ENCODE data around the gene GALE. TPM values are rescaled to one million over a fixed set of nuclear protein-coding genes. Genes with fewer than 3 reads are reported as not detected.

The GALE gene
- polyA plus RNA-seq, 2 of the 4 experiments (the other 2 are of a cell fraction) = 38.9 to 46.9 TPM

DNA sequence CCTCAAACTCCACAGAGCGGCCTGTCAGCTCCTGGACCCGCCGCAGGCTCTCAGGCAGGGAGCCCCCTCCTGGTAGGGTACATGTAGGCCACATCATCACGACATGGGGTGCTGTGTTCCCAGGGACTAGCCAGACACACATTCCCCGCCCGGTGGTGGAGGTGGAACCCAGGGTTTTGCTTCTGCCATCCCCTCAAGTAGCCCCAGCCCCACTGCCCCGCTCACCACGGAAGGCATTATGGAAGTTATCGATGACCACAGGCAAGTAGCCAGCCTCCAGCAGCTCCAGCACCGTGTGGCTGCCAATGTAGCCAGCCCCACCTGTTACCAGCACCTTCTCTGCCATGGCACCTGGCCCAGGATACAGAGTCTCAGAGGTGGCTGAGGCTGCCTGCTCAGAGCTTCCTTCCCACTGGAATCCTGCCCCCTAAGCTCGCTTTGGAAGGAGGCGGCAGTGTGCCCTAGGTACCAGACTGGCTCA, 1.9 kb downstream of the GALE start:
- peak in 1 of 2 experiments; percentile 31 for DNase-seq (ENCODE audit: low read depth in 1 of 2, low spot score in 1 of 2)
- ChIA-PET CTCF (interaction anchor here (0.6 to 3.3 kb wide), 7 partner anchors 11 to 257 kb away, joined by 3 to 19 read pairs (median 5); no protein-coding TSS in a partner anchor), POLR2A (interaction anchor here (4.2 kb wide), 1 partner anchor 8 kb away, joined by 19 read pairs; the partner anchor contains the start of gene LYPLA2)
- Histone ChIP-seq H3K4me2 (peak overlapping the region; percentile 89), H3K9me3 (no peaks in the 10 kb centered on the region), H3K27ac (peak overlapping the region; percentile 89 to 99), H3K4me3 (peak overlapping the region; percentile 72; the same call in 2 of the 3 replicates), H3K4me1 (peaks cover 16% of the 10 kb centered on the region)
- FAIRE-seq = no peak
- 91% methylated on average over 4 of the region's 12 CpGs for WGBS (ENCODE audit: missing lambda C conversion rate)
- ATAC-seq = no peak
- TF ChIP-seq HOXB13 (CRISPR knock-in tag; IDR thresholded peaks at IDR 0.05; ENCODE audit: low read depth) (no peak), RFX5 (IDR thresholded peaks at IDR 0.05) (no peak), NR3C1 (IDR thresholded peaks at IDR 0.05) (no peak), FOSB (CRISPR knock-in tag; IDR thresholded peaks at IDR 0.05) (no peak), HDAC2 (IDR thresholded peaks at IDR 0.05) (no peak), PHF8 (IDR thresholded peaks at IDR 0.05; ENCODE audit: borderline replicate concordance, low read depth) (no peak), EHMT2 (IDR thresholded peaks at IDR 0.05; ENCODE audit: low read depth) (no peak), KDM1A (IDR thresholded peaks at IDR 0.05; ENCODE audit: low read depth) (no peak), POLR2AphosphoS2 (conservative IDR thresholded peaks at IDR 0.05; ENCODE audit: low read length) (no peak), EHF (CRISPR knock-in tag; IDR thresholded peaks at IDR 0.05) (no peak)

DNA sequence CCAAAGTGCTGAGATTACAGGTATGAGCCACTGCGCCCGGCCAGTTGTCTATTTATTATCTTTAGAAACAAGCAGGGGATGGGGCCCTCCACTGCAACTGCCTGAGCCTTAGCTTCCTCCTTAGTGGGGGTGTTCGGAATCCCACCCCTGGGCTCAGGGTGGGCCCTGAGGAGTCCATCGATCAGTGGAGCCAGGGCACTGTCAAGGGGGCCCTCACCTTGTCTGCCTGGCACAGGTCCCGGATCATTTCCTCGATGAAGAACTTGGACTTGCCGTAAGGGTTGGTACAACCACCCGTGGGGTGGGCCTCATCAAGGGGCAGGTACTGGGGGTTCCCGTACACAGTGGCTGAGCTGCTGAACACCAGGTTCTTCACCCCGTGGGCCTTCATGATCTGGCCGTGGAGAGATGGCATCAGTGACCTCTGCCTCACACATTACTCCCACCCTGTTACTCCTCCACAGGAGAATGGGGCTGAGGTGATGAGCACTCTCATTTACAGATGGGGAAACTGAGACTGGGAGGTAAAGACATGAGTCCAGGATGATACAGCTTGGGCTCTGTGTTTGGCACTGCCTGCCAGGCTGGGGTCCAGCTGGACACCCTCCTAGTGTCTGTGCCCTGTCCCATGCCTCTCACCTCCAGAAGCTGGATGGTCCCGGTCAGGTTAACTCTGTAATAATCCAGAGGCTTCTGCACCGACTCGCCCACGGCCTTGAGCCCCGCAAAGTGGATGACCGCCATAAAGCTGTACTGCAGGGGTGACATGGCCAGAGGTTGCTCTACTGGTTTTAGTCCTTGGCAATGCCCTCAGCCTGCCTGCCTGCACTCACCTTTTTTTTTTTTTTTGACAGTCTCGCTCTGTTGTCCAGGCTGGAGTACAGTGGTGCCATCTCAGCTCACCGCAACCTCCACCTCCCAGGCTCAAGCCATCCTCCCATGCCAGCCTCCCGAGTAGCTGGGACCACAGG, 2.8 kb downstream of the GALE start:
- CTCF ChIA-PET = interaction anchor here (0.6 to 3.3 kb wide), 9 partner anchors 8 to 594 kb away, joined by 3 to 19 read pairs (median 5); no protein-coding TSS in a partner anchor
- Histone ChIP-seq H3K27ac (peak overlapping the region in 1 of 2 experiments; percentile 99; a peak in 1 of 6 replicates), H3K4me2 (no peak overlapping the region), H3K4me3 (no peak overlapping the region), H3K9me3 (no peaks in the 10 kb centered on the region), H3K4me1 (peaks cover 25% of the 10 kb centered on the region)
- WGBS (ENCODE audit: missing lambda C conversion rate) = 94% methylated on average over 15 of the region's 20 CpGs
- no peak for FAIRE-seq
- DNase-seq (ENCODE audit: low read depth in 1 of 2, low spot score in 1 of 2) = no peak
- no peak for ATAC-seq
- POLR2A ChIA-PET = interaction anchor here (1.0 kb wide), 1 partner anchor 20 kb away, joined by 3 read pairs; the partner anchor contains the start of gene PITHD1
- TF ChIP-seq BHLHE40 (IDR thresholded peaks at IDR 0.05; ENCODE audit: low read depth, low read length) = no peak
- TF ChIP-seq, protein P1, sequence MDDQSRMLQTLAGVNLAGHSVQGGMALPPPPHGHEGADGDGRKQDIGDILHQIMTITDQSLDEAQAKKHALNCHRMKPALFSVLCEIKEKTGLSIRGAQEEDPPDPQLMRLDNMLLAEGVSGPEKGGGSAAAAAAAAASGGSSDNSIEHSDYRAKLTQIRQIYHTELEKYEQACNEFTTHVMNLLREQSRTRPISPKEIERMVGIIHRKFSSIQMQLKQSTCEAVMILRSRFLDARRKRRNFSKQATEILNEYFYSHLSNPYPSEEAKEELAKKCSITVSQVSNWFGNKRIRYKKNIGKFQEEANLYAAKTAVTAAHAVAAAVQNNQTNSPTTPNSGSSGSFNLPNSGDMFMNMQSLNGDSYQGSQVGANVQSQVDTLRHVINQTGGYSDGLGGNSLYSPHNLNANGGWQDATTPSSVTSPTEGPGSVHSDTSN (IDR thresholded peaks at IDR 0.05) = no peak
- no peak for TF ChIP-seq MAFK (IDR thresholded peaks at IDR 0.05; ENCODE audit: partially characterized antibody)
- TF ChIP-seq NPAS2 (CRISPR knock-in tag; IDR thresholded peaks at IDR 0.05; ENCODE audit: borderline replicate concordance) = no peak
- TF ChIP-seq JUNB (IDR thresholded peaks at IDR 0.05) = no peak
- no peak for TF ChIP-seq CHD2 (IDR thresholded peaks at IDR 0.05; ENCODE audit: low read length, partially characterized antibody)
- TF ChIP-seq PHF8 (IDR thresholded peaks at IDR 0.05; ENCODE audit: borderline replicate concordance, low read depth) = no peak
- no peak for TF ChIP-seq ZFP36 (IDR thresholded peaks at IDR 0.05; ENCODE audit: borderline replicate concordance, partially characterized antibody)
- TF ChIP-seq FOSL2 (IDR thresholded peaks at IDR 0.05) = no peak
- TF ChIP-seq FOSL2 (CRISPR knock-in tag; IDR thresholded peaks at IDR 0.05) = no peak
- TF ChIP-seq SREBF2 (IDR thresholded peaks at IDR 0.05) = no peak

DNA sequence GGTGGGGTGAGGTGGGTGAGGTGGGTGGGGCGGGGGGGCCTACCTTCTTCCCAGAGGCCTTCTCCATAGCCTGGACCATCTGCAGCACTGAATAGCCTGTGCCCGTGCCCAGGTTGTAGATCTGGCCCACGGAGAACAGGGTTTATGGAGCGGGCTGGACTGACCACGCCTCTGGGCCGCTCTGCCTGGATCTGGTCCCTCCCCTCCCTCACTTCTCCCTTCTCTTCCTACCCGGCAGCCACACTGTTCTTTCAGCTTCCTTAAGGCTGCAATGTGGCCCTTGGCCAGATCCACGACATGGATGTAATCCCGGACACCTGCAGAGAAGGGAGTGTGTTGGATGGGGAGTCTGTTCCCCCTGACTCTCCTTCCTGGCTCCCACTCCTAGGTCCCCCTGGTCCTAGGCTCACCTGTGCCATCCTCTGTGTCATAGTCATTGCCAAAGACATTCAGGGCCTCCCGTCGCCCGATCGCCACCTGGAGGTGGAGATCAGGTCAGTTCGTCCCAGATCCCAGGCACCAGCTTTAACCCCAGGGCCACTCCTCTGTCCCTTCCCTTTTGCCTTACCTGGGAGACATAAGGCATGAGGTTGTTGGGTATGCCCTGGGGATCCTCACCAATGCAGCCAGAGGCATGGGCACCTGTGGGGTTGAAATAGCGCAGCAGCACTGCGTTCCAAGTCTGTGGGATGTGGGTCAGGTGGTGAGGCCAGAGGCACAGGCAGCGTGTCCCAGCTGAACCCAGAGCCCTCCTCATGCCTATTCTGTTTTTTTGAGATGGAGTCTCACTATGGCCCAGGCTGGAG, 3.9 kb downstream of the GALE start:
- ATAC-seq (no peak), DNase-seq (ENCODE audit: low read depth in 1 of 2, low spot score in 1 of 2) (no peak), FAIRE-seq (no peak)
- TF ChIP-seq, protein P2, sequence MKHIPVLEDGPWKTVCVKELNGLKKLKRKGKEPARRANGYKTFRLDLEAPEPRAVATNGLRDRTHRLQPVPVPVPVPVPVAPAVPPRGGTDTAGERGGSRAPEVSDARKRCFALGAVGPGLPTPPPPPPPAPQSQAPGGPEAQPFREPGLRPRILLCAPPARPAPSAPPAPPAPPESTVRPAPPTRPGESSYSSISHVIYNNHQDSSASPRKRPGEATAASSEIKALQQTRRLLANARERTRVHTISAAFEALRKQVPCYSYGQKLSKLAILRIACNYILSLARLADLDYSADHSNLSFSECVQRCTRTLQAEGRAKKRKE (CRISPR knock-in tag; IDR thresholded peaks at IDR 0.05; ENCODE audit: low read depth) = no peak
- TF ChIP-seq, protein P3, sequence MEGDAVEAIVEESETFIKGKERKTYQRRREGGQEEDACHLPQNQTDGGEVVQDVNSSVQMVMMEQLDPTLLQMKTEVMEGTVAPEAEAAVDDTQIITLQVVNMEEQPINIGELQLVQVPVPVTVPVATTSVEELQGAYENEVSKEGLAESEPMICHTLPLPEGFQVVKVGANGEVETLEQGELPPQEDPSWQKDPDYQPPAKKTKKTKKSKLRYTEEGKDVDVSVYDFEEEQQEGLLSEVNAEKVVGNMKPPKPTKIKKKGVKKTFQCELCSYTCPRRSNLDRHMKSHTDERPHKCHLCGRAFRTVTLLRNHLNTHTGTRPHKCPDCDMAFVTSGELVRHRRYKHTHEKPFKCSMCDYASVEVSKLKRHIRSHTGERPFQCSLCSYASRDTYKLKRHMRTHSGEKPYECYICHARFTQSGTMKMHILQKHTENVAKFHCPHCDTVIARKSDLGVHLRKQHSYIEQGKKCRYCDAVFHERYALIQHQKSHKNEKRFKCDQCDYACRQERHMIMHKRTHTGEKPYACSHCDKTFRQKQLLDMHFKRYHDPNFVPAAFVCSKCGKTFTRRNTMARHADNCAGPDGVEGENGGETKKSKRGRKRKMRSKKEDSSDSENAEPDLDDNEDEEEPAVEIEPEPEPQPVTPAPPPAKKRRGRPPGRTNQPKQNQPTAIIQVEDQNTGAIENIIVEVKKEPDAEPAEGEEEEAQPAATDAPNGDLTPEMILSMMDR (IDR thresholded peaks at IDR 0.05) = 0 out of 3 replicates have a peak, but pooled peaks have one; percentile 15
- TF ChIP-seq MAFK (IDR thresholded peaks at IDR 0.05; ENCODE audit: partially characterized antibody) (no peak), RAD21 (conservative IDR thresholded peaks at IDR 0.05 in 1 of 2, IDR thresholded peaks at IDR 0.05 in 1 of 2) (0 out of 5 replicates have a peak, but pooled peaks of 1 of the 2 experiments have one; percentile 9)
- TF ChIP-seq, protein P4, sequence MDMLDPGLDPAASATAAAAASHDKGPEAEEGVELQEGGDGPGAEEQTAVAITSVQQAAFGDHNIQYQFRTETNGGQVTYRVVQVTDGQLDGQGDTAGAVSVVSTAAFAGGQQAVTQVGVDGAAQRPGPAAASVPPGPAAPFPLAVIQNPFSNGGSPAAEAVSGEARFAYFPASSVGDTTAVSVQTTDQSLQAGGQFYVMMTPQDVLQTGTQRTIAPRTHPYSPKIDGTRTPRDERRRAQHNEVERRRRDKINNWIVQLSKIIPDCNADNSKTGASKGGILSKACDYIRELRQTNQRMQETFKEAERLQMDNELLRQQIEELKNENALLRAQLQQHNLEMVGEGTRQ (IDR thresholded peaks at IDR 0.05) = no peak
- WGBS (ENCODE audit: missing lambda C conversion rate) = 80% methylated on average over 16 of the region's 17 CpGs
- H3K4me3 ChIP-seq = no peak overlapping the region
- H3K27ac ChIP-seq = no peak overlapping the region
- ChIA-PET POLR2A (interaction anchor here (1.0 kb wide), 2 partner anchors 19 to 120 kb away, joined by 3 read pairs; partner anchors contain the start of gene PITHD1), CTCF (interaction anchor here (0.6 to 3.3 kb wide), 8 partner anchors 9 to 429 kb away, joined by 3 to 19 read pairs (median 5); no protein-coding TSS in a partner anchor)
- no peaks in the 10 kb centered on the region for H3K9me3 ChIP-seq
- H3K4me1 ChIP-seq = peaks cover 33% of the 10 kb centered on the region
- H3K4me2 ChIP-seq = no peak overlapping the region
